ENCODE measurements around the gene CACNA2D3. TPM values are rescaled to one million over a fixed set of nuclear protein-coding genes. Genes with fewer than 3 reads are reported as not detected.

The CACNA2D3 gene
- total and polyA plus RNA-seq, 3 experiments from 2014 or later, result not detected

- Mint-ChIP-seq H3K4me3 (no peak overlapping the region), H3K27me3 (no peaks in the 10 kb centered on the region), H3K27ac (no peak overlapping the region), H3K36me3 (no peaks in the 10 kb centered on the region), H3K9me3 (peaks cover 0 to 9% (median 6%) of the 10 kb centered on the region in 5 donors), H3K4me1 (no peaks in the 10 kb centered on the region)
- ChIA-PET POLR2A (no interaction called here), CTCF (no interaction called here)
- H3K36me3 ChIP-seq (ENCODE audit: insufficient read depth, low read length), result no peaks in the 10 kb centered on the region
- no peaks in the 10 kb centered on the region for H3K9me3 ChIP-seq (ENCODE audit: low read length)
- DNase-seq, result no peak
- H3K4me3 ChIP-seq (ENCODE audit: low read length), result no peak overlapping the region
- no peaks in the 10 kb centered on the region for H3K27me3 ChIP-seq (ENCODE audit: insufficient read depth, low read length, poor library complexity, severe bottlenecking)
- H3K4me1 ChIP-seq (ENCODE audit: insufficient read depth, low read length), result no peaks in the 10 kb centered on the region
- no peak overlapping the region for H3K27ac ChIP-seq (ENCODE audit: low read depth, low read length)
Measured at GRCh38 chr3:55000953-55001352, 878.6 kb downstream of the CACNA2D3 start.

- H3K36me3 ChIP-seq (ENCODE audit: insufficient read depth, low read length), result no peaks in the 10 kb centered on the region
- no peaks in the 10 kb centered on the region for H3K4me1 Mint-ChIP-seq
- POLR2A ChIA-PET, result no interaction called here
Measured at GRCh38 chr3:55002416-55002930, 880.1 kb downstream of the CACNA2D3 start.

GRCh38 chr3:55006244-55006676 is 883.9 kb downstream of the CACNA2D3 start:
- Histone ChIP-seq H3K27ac (ENCODE audit: low read depth, low read length) (no peak overlapping the region), H3K36me3 (ENCODE audit: insufficient read depth, low read length) (no peaks in the 10 kb centered on the region), H3K27me3 (ENCODE audit: insufficient read depth, low read length, poor library complexity, severe bottlenecking) (no peaks in the 10 kb centered on the region), H3K9me3 (ENCODE audit: low read length) (no peaks in the 10 kb centered on the region), H3K4me3 (ENCODE audit: low read length) (no peak overlapping the region), H3K4me1 (ENCODE audit: insufficient read depth, low read length) (no peaks in the 10 kb centered on the region)
- CTCF ChIA-PET, result no interaction called here
- POLR2A ChIA-PET, result no interaction called here
- Mint-ChIP-seq H3K36me3 (no peaks in the 10 kb centered on the region), H3K4me1 (no peaks in the 10 kb centered on the region), H3K9me3 (peaks cover 0 to 7% (median 2%) of the 10 kb centered on the region in 5 donors), H3K4me3 (no peak overlapping the region), H3K27ac (no peak overlapping the region), H3K27me3 (no peaks in the 10 kb centered on the region)
- DNase-seq, result no peak

More at GRCh38 chr3:55002416-55002930, 880.1 kb downstream of the CACNA2D3 start:
- no peaks in the 10 kb centered on the region for H3K4me1 ChIP-seq (ENCODE audit: insufficient read depth, low read length)
- no peaks in the 10 kb centered on the region for H3K27me3 ChIP-seq (ENCODE audit: insufficient read depth, low read length, poor library complexity, severe bottlenecking)
- H3K4me3 Mint-ChIP-seq, result no peak overlapping the region
- peaks cover 0 to 4% (median 2%) of the 10 kb centered on the region in 5 donors for H3K9me3 Mint-ChIP-seq
- H3K27me3 Mint-ChIP-seq, result no peaks in the 10 kb centered on the region
- DNase-seq, result no peak
- CTCF ChIA-PET, result no interaction called here
- no peak overlapping the region for H3K4me3 ChIP-seq (ENCODE audit: low read length)
- no peaks in the 10 kb centered on the region for H3K36me3 Mint-ChIP-seq
- no peak overlapping the region for H3K27ac ChIP-seq (ENCODE audit: low read depth, low read length)
- no peaks in the 10 kb centered on the region for H3K9me3 ChIP-seq (ENCODE audit: low read length)
- H3K27ac Mint-ChIP-seq, result no peak overlapping the region

- H3K27me3 Mint-ChIP-seq, result no peaks in the 10 kb centered on the region
- H3K9me3 Mint-ChIP-seq, result peaks cover 0 to 6% (median 2%) of the 10 kb centered on the region in 5 donors
- no peaks in the 10 kb centered on the region for H3K4me1 Mint-ChIP-seq
- H3K27ac Mint-ChIP-seq, result no peak overlapping the region
- ChIA-PET POLR2A (no interaction called here), CTCF (no interaction called here)
- no peaks in the 10 kb centered on the region for H3K36me3 Mint-ChIP-seq
- no peak overlapping the region for H3K4me3 ChIP-seq (ENCODE audit: low read length)
- no peaks in the 10 kb centered on the region for H3K4me1 ChIP-seq (ENCODE audit: insufficient read depth, low read length)
- no peak overlapping the region for H3K27ac ChIP-seq (ENCODE audit: low read depth, low read length)
- no peak for DNase-seq
- no peak overlapping the region for H3K4me3 Mint-ChIP-seq
- no peaks in the 10 kb centered on the region for H3K27me3 ChIP-seq (ENCODE audit: insufficient read depth, low read length, poor library complexity, severe bottlenecking)
- no peaks in the 10 kb centered on the region for H3K9me3 ChIP-seq (ENCODE audit: low read length)
- no peaks in the 10 kb centered on the region for H3K36me3 ChIP-seq (ENCODE audit: insufficient read depth, low read length)
Measured at GRCh38 chr3:55007971-55008370, 885.6 kb downstream of the CACNA2D3 start.

GRCh38 chr3:55009372-55009771 is 887.0 kb downstream of the CACNA2D3 start:
- Histone ChIP-seq H3K36me3 (ENCODE audit: insufficient read depth, low read length) (no peaks in the 10 kb centered on the region), H3K27me3 (ENCODE audit: insufficient read depth, low read length, poor library complexity, severe bottlenecking) (no peaks in the 10 kb centered on the region), H3K9me3 (ENCODE audit: low read length) (no peaks in the 10 kb centered on the region), H3K4me3 (ENCODE audit: low read length) (no peak overlapping the region), H3K4me1 (ENCODE audit: insufficient read depth, low read length) (no peaks in the 10 kb centered on the region), H3K27ac (ENCODE audit: low read depth, low read length) (no peak overlapping the region)
- Mint-ChIP-seq H3K4me3 (no peak overlapping the region), H3K36me3 (no peaks in the 10 kb centered on the region), H3K27me3 (no peaks in the 10 kb centered on the region), H3K27ac (no peak overlapping the region), H3K9me3 (peaks cover 0 to 8% (median 3%) of the 10 kb centered on the region in 5 donors), H3K4me1 (no peaks in the 10 kb centered on the region)
- CTCF ChIA-PET, result no interaction called here
- DNase-seq, result no peak
- POLR2A ChIA-PET, result no interaction called here

- Mint-ChIP-seq H3K36me3 (no peaks in the 10 kb centered on the region), H3K27me3 (no peaks in the 10 kb centered on the region), H3K4me1 (no peaks in the 10 kb centered on the region), H3K4me3 (no peak overlapping the region), H3K27ac (no peak overlapping the region), H3K9me3 (peaks cover 1 to 5% (median 3%) of the 10 kb centered on the region in 5 donors)
- ChIA-PET POLR2A (no interaction called here), CTCF (no interaction called here)
- Histone ChIP-seq H3K36me3 (ENCODE audit: insufficient read depth, low read length) (no peaks in the 10 kb centered on the region), H3K27ac (ENCODE audit: low read depth, low read length) (no peak overlapping the region), H3K4me1 (ENCODE audit: insufficient read depth, low read length) (no peaks in the 10 kb centered on the region), H3K4me3 (ENCODE audit: low read length) (no peak overlapping the region), H3K27me3 (ENCODE audit: insufficient read depth, low read length, poor library complexity, severe bottlenecking) (no peaks in the 10 kb centered on the region), H3K9me3 (ENCODE audit: low read length) (no peaks in the 10 kb centered on the region)
- DNase-seq, result no peak
Measured at GRCh38 chr3:55012091-55012490, 889.7 kb downstream of the CACNA2D3 start.

GRCh38 chr3:55013145-55013925 is 891.0 kb downstream of the CACNA2D3 start:
- no peak overlapping the region for H3K27ac ChIP-seq (ENCODE audit: low read depth, low read length)
- ChIA-PET CTCF (no interaction called here), POLR2A (no interaction called here)
- Mint-ChIP-seq H3K36me3 (no peaks in the 10 kb centered on the region), H3K4me1 (no peaks in the 10 kb centered on the region), H3K4me3 (no peak overlapping the region), H3K27me3 (no peaks in the 10 kb centered on the region), H3K27ac (no peak overlapping the region), H3K9me3 (peaks cover 1 to 5% (median 3%) of the 10 kb centered on the region in 5 donors)
- H3K36me3 ChIP-seq (ENCODE audit: insufficient read depth, low read length), result no peaks in the 10 kb centered on the region
- no peak overlapping the region for H3K4me3 ChIP-seq (ENCODE audit: low read length)
- no peaks in the 10 kb centered on the region for H3K27me3 ChIP-seq (ENCODE audit: insufficient read depth, low read length, poor library complexity, severe bottlenecking)
- H3K4me1 ChIP-seq (ENCODE audit: insufficient read depth, low read length), result no peaks in the 10 kb centered on the region
- H3K9me3 ChIP-seq (ENCODE audit: low read length), result no peaks in the 10 kb centered on the region
- DNase-seq, result no peak

GRCh38 chr3:55014081-55014480 is 891.7 kb downstream of the CACNA2D3 start:
- Histone ChIP-seq H3K4me1 (ENCODE audit: insufficient read depth, low read length) (no peaks in the 10 kb centered on the region), H3K36me3 (ENCODE audit: insufficient read depth, low read length) (no peaks in the 10 kb centered on the region), H3K9me3 (ENCODE audit: low read length) (no peaks in the 10 kb centered on the region), H3K27me3 (ENCODE audit: insufficient read depth, low read length, poor library complexity, severe bottlenecking) (no peaks in the 10 kb centered on the region), H3K27ac (ENCODE audit: low read depth, low read length) (no peak overlapping the region), H3K4me3 (ENCODE audit: low read length) (no peak overlapping the region)
- no peaks in the 10 kb centered on the region for H3K27me3 Mint-ChIP-seq
- H3K4me1 Mint-ChIP-seq, result no peaks in the 10 kb centered on the region
- DNase-seq, result no peak
- no peak overlapping the region for H3K4me3 Mint-ChIP-seq
- ChIA-PET POLR2A (no interaction called here), CTCF (no interaction called here)
- no peak overlapping the region for H3K27ac Mint-ChIP-seq
- H3K36me3 Mint-ChIP-seq, result no peaks in the 10 kb centered on the region
- H3K9me3 Mint-ChIP-seq, result peaks cover 1 to 6% (median 4%) of the 10 kb centered on the region in 5 donors

Data from CD8-positive, alpha-beta memory T cell (primary cell).